ENCODE measurements around the gene PLK1.
A peak's percentile ranks its signal among the peaks of the same experiment; 100 is the strongest.
"Not testable (repeated sequence)": the region's sequence is repeated elsewhere in the genome, so short reads cannot be mapped to it uniquely, and the experiment has no call there.

Gene PLK1

DNA sequence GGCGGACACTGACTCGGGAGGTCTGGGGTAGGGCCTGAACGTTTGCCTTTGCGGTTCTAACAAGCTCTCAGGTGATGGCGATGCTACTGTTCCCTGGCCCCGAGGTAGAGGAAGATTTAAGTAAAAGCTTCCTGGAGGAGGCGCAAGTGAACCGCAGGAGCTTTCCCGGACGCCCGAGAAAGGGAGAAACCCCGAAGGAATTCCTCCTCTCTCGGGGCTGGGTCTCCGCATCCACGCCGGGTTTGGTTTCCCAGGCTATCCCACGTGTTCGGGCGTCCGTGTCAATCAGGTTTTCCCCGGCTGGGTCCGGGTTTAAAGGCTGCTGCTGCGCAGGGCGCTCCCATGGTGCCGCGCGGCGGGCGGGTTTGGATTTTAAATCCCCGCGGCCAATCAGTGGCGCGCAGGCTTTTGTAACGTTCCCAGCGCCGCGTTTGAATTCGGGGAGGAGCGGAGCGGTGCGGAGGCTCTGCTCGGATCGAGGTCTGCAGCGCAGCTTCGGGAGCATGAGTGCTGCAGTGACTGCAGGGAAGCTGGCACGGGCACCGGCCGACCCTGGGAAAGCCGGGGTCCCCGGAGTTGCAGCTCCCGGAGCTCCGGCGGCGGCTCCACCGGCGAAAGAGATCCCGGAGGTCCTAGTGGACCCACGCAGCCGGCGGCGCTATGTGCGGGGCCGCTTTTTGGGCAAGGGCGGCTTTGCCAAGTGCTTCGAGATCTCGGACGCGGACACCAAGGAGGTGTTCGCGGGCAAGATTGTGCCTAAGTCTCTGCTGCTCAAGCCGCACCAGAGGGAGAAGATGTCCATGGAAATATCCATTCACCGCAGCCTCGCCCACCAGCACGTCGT lies at the start of gene PLK1:
Gene PLK1 (plus strand): TSS at position 460 of the 844 bp plus-strand sequence. CDS start 44 bp downstream, at position 504.
- peak; percentile 8 for DNase-seq (ENCODE audit: low read depth, low spot score)
- H3K27ac ChIP-seq, result peak within 1 kb of the TSS; percentile 9

- H3K27ac ChIP-seq, result peak overlapping the region; percentile 78
- DNase-seq (ENCODE audit: low read depth, low spot score), result peak; percentile 70
These were observed 49.2 kb upstream of the PLK1 start for GRCh38 chr16:23629516-23629915.

GRCh38 chr16:23631874-23632273 lies 46.8 kb upstream of the PLK1 start:
- DNase-seq (ENCODE audit: low read depth, low spot score); H3K27ac ChIP-seq: not testable (repeated sequence)

DNA sequence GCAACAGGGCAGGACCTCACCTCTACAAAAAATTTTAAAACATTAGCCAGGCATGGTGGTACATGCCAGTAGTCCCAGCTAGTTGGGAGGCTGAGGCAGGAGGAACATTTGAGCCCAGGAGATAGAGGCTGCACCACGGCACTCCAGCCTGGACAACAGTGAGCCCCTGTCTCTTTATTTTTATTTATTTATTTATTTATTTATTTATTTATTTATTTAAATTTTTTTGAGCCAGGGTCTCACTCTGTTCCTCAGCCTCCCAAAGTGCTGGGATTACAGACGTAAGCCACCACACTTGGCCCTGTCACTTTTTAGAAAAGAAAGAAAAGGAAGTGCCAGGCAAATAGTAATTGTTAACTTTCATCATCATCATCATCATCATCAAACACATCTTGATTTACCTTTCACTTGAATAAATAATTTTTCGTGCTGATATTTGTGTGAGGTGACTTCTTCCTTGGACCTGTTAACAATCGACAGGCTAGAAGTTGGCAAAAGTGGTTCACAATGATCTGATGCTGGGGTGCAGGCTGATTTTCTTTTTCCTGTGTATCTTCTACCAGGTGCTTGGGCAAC lies 44.1 kb upstream of the PLK1 start:
- H3K27ac ChIP-seq, result no peak overlapping the region
- no peak for DNase-seq (ENCODE audit: low read depth, low spot score)

DNA sequence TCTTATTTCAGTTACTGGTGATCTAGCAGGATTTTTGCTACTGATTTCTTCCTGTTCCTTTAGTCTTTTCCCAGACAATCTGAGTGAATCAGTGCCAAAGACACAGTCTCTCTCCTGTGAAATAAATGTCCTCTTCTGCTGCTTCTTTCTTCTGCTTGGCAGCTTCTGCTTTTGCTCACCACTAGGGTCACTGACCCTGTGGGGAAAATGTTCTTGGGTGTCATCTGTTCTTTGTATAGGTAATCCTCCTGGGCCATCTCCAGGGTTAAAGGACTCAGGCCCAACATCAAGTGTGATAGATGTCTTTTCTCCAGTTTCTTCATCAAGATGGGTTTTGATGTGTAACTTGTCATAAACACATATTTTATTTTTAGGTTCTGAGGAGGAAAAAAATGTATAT lies 42.7 kb upstream of the PLK1 start:
- no peak for DNase-seq (ENCODE audit: low read depth, low spot score)
- no peak overlapping the region for H3K27ac ChIP-seq

DNA sequence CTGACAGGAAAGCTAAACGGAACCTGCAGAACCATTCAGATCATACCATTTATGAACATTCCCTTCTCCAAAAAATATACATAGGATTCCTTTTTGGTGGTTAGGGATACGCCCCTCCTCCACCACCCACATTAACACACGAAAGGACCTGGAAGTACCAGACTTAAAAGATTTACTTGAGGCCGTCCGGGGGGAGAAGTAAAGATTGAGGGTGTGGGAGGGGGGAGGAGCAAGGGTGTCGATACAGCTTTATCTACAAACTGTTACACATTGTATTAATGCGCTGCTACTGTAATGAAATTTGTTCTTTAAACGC lies 38.1 kb upstream of the PLK1 start:
- no peak for DNase-seq (ENCODE audit: low read depth, low spot score)
- H3K27ac ChIP-seq, result peak overlapping the region; percentile 62

DNA sequence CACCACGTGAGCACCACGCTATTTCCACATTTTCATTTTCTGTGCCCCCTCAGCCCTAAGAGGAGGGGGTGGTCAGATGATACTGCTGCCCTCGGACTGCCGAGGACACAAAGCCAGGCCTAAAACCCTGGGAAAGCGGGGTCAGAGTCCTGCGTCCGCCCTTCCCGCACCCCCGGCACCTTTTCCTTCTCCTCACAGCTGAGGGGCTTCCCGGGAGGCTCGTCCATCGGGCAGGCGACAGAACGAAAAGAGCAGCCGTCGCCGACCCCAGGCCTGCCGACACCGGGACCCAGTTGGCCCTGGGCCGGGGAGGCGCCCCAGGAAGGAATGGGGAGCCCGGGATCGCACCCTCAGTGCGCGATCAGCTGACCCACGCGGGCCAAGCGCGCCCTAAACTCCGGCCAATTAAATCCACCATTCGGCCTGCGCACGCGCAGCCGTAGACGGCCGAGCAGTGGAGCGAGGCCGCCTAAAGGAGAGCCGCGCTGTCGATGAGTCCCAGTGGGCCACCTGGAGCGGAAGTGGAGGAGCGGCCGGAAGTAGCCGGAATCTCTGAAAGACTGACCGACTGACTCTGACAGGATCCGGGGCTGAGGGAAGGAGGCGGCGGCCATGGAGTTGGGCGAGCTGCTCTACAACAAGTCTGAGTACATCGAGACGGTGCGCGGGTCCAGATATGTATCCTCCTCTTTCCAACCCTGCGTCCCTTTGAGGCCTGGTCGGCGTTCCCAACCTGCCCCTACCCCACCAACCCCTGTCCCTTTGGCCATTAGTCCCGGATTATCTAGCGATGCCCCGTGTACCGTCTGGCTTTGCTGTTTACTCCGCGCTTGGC lies 37.5 kb upstream of the PLK1 start, which contains the start of the genes DCTN5 and PALB2:
Gene DCTN5 (plus strand): TSS at position 536 of the 835 bp plus-strand sequence. CDS start 77 bp downstream, at position 613.
Gene PALB2 (minus strand): TSS at position 380 of the 835 bp plus-strand sequence. CDS start 153 bp downstream, at position 227.
- DNase-seq (ENCODE audit: low read depth, low spot score), result peak; percentile 64
- peak within 1 kb of the TSS; percentile 62 for H3K27ac ChIP-seq

- peak overlapping the region; percentile 62 for H3K27ac ChIP-seq
- no peak for DNase-seq (ENCODE audit: low read depth, low spot score)
These were observed 36.4 kb upstream of the PLK1 start for GRCh38 chr16:23642246-23642774.

DNA sequence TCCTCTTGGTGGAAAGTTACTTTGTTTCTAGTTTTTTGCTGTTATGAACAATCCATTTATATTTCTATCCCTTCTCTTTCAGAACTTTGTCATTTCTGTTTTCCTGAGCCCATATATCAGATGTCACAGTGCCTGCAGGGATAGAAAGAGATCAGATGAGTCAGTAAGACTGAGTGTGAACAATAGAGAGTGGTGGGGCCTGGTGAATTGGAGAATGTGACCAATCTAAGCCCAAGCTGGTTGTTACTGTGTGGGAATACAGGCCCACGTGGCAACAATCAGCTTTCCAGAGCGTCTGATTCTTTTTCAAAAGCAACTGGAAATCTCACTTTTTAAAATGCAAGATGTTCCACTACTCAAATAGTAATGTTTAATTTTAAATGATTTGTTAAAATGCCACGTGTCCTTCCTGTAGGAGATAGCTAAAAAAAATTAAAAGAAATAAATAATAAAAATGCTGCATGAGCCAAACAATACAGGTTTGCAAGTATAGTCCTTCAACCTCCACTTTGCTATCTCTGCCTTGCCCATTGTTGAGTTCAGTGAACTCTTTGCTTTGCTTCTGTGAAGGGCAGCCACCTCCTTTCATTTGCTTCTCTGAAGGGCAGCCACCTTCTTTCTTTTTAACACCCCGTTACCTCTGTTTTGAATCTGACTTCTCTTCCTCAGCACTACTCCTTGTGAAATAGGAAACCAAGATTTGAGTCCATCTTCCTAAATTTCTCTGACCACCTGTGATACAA lies 27.8 kb upstream of the PLK1 start:
- no peak for DNase-seq (ENCODE audit: low read depth, low spot score)
- no peak overlapping the region for H3K27ac ChIP-seq

DNA sequence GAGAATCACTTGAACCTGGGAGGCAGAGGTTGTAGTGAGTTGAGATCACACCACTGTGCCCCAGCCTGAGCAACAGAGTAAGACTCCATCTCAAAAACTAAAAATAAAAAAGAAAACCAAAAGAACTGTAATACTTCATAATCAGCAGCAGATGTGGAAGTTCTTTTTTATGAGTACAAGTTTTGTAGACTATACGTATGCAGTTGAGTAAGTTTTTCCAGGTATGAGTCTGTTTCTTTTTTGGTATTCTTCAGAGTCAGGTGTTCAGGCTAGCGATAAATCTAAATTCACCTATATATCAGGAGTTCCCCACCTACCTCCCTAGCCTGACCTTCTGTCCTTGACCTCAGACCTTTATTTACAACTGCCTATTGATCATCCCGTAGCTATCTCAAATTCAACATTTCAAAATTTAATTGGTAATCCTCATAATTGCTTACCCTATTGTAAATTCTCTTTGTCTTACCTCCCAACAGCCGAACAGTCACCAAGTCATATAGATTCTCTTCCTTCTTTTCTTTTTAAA lies 26.7 kb upstream of the PLK1 start:
- no peak overlapping the region for H3K27ac ChIP-seq
- DNase-seq (ENCODE audit: low read depth, low spot score), result no peak

GRCh38 chr16:23663918-23664317 lies 14.8 kb upstream of the PLK1 start:
- no peak for DNase-seq (ENCODE audit: low read depth, low spot score)

DNA sequence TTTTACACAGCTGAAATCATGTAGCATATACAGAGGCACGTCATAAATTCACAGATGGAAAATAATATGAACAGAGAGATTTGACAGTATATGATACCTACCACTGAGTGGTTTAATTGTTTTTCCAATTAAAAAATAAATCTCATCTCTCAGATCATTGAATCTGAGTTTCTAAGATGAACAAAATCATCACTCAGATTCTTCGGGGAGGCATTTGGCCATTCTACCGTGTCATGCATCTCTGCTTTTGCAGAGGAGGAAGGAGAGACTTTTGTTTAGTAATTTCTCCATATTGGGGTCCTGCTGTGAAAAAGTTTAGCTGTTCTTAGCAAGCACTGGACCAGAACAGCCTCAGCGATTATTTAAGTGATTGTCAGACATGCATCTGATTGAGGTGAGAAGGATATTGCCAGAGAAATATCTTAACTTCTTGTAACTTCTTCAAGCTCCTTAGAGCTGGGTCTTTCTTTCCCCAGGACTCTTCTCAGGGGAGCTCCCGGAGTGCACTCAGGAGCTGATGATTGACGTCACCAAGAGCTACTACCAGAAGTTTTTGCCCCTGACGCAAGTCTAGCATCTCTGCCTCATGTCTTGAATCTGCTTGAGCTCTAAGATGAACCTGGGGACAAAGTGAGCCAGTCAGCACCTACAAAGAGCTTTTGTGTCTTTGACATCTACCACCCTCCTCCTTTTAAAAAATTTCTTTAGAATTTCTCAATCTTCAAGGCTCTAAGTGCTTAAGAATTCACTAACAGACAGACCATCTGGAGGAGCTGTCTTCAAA lies 11.9 kb upstream of the PLK1 start:
- DNase-seq (ENCODE audit: low read depth, low spot score), result no peak
- no peak overlapping the region for H3K27ac ChIP-seq

More at GRCh38 chr16:23663918-23664317, 14.8 kb upstream of the PLK1 start:
- H3K27ac ChIP-seq, result no peak overlapping the region

- no peak overlapping the region for H3K27ac ChIP-seq
- no peak for DNase-seq (ENCODE audit: low read depth, low spot score)
These were observed 11.4 kb upstream of the PLK1 start for GRCh38 chr16:23667355-23667659.

DNA sequence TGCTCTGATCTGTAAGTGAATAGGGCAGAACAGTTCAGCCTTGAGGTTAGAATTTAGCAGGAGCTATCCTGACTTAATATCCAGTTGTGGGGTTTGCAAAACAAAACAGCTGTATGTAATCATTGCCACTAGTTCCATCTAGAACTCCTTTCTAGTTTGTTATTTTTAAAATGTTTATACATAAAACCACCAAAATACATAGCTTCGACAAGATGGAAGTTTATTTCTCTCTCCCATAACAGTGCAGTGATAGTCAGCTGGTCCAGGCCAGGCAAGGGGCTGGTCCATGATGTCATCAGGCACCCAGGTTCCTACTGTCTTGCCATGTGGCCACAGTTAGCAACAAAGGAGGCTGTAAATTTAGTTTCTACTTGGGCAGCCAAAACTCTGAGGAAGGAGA lies 10.5 kb upstream of the PLK1 start:
- DNase-seq (ENCODE audit: low read depth, low spot score), result no peak
- no peak overlapping the region for H3K27ac ChIP-seq

DNA sequence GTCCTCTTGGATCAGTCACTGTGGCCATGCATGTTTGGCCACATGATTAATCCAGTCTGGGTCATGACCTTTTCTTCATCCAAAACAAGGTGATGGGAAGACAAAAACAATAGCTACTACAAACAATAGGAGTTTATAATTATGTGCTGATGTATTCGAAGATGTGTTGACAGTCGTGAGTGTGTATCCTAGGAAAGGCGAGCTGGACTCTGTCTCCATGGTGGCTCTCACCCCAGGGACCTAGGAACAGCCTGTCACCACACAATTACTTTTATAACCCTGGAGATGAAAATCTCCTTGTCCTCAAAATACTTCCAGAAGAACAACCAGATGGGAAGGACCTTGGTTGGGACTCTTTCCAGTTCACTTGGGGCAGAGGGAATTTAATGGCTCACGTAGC lies 9.8 kb upstream of the PLK1 start:
- no peak for DNase-seq (ENCODE audit: low read depth, low spot score)
- peak overlapping the region; percentile 72 for H3K27ac ChIP-seq

- peak; percentile 78 for DNase-seq (ENCODE audit: low read depth, low spot score)
- peak overlapping the region; percentile 72 for H3K27ac ChIP-seq
These were observed 8.4 kb upstream of the PLK1 start for GRCh38 chr16:23670137-23670776.

DNA sequence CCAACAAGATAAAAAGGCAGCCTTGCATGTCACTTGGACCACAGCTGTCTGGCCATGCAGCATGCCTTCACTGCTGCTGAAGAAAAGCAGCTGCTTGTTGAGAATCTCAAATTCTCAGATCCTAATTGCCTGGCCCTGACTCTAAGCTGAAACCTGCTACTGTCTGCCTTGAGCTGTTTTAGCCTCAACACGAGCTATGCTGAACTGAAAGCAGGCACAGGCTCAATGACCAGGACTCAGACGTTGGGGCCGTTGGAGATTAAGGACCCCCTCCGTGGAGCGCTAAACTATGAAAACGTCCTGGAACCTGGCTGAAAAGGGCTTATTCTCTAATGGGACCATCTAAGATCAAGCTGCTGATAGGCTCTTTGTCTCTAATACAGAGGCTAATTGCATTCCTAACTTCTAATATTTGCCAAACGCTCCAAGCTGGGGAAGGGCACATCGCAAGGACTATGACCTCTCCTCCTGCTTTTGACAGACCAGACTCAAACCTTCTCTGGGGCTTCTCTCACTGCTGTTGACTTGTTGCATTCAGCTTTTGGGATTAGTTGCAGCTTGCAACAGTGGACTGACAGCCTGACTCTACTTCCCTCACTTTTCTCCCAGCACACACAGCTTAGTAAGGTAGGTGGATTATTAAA lies 4.6 kb upstream of the PLK1 start:
- no peak overlapping the region for H3K27ac ChIP-seq
- no peak for DNase-seq (ENCODE audit: low read depth, low spot score)

DNA sequence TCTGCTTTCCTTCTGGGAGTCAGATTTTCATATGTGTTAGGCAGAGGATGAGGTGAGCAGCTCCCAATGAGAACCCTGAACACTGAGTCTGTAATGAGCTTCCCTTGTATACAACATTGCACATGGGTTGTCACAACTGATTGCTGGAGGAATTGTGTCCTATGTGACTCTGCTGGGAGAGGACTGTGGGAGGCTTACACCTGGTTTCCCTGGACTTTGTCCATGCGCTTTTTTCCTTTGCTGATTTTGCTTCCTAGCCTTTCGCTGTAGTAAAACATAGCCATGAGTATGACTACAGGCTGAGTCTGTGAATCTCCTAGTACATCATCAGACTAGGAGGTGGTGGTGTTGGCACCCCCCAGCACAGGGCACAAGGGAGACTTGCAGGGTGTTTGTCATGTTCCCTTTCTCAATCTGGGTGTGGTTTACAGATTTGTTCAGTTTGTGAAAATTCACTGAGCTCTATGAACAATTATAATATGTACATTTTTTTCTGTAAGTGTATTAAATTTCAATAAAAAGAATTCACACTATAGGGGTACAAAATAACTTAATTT lies 1.7 kb upstream of the PLK1 start:
- H3K27ac ChIP-seq, result no peak overlapping the region
- no peak for DNase-seq (ENCODE audit: low read depth, low spot score)

All from epithelial cell of prostate (primary cell).